CD8-positive, alpha-beta memory T cell (primary cell): Measurements from ENCODE around the gene ZNF664. TPM values are rescaled to one million over a fixed set of nuclear protein-coding genes. Genes with fewer than 3 reads are reported as not detected.

Experiments
- CTCF ChIA-PET: fragments of 350-600 bp; sonication (Branson Sonifier 250); formaldehyde crosslinking; loops from one replicate; lab custom pipeline; 2021; ENCODE audit warnings: antibody characterized with exemption; lab: Charles Lee
- POLR2A ChIA-PET: fragments of 350-600 bp; sonication (Branson Sonifier 250); formaldehyde crosslinking; loops from one replicate; lab custom pipeline; 2021; ENCODE audit warnings: antibody characterized with exemption; lab: Charles Lee
- DNase-seq, 5 donors: peaks; one replicate each; pipeline versions ENCODE4 v3.0.0 to v3.0.0-alpha.2; 2020 to 2022; ENCODE audit warnings: mixed read lengths in 1 of 5
- H3K27ac ChIP-seq: one replicate; pipeline ENCODE4 v1.7.0; 2013; ENCODE audit warnings: low read depth, mild to moderate bottlenecking, low read length, moderate library complexity
- H3K27me3 ChIP-seq: 2 replicates; pipeline ENCODE4 v1.7.0; 2013; ENCODE audit warnings: low read length, mild to moderate bottlenecking; ENCODE audit not compliant: insufficient read depth, poor library complexity, severe bottlenecking
- H3K36me3 ChIP-seq: 2 replicates; pipeline ENCODE4 v1.7.0; 2013; ENCODE audit warnings: mild to moderate bottlenecking, low read length, moderate library complexity; ENCODE audit not compliant: insufficient read depth
- H3K4me1 ChIP-seq: 2 replicates; pipeline ENCODE4 v1.7.0; 2013; ENCODE audit warnings: mild to moderate bottlenecking, low read length, moderate library complexity; ENCODE audit not compliant: insufficient read depth
- H3K4me3 ChIP-seq: 2 replicates; pipeline ENCODE4 v1.7.0; 2013; ENCODE audit warnings: mild to moderate bottlenecking, low read length
- H3K9me3 ChIP-seq: 2 replicates; pipeline ENCODE4 v1.7.0; 2013; ENCODE audit warnings: mild to moderate bottlenecking, low read length
- H3K27ac Mint-ChIP-seq, 8 donors: one replicate each; pipeline ENCODE4 v1.8.0; 2020 to 2021; ENCODE audit warnings: mixed read lengths in 8 of 8, mild to moderate bottlenecking in 6 of 8, inconsistent platforms in 3 of 8, moderate library complexity in 3 of 8
- H3K27me3 Mint-ChIP-seq, 2 donors: one replicate each; pipeline ENCODE4 v1.8.0; 2020 to 2021; ENCODE audit warnings: mixed read lengths in 2 of 2, mild to moderate bottlenecking in 1 of 2, moderate library complexity in 1 of 2
- H3K36me3 Mint-ChIP-seq, 3 donors: one replicate each; pipeline ENCODE4 v1.8.0; 2020 to 2021; ENCODE audit warnings: mixed read lengths in 3 of 3, inconsistent platforms in 1 of 3, mild to moderate bottlenecking in 1 of 3
- H3K4me1 Mint-ChIP-seq, 3 donors: one replicate each; pipeline ENCODE4 v1.8.0; 2020 to 2021; ENCODE audit warnings: mixed read lengths in 3 of 3, inconsistent platforms in 1 of 3, mild to moderate bottlenecking in 1 of 3
- H3K4me3 Mint-ChIP-seq, 7 donors: one replicate each; pipeline ENCODE4 v1.8.0; 2020 to 2021; ENCODE audit warnings: mixed read lengths in 7 of 7, mild to moderate bottlenecking in 6 of 7, moderate library complexity in 4 of 7, inconsistent platforms in 2 of 7
- H3K9me3 Mint-ChIP-seq, 5 donors: one replicate each; pipeline ENCODE4 v1.8.0; 2020 to 2022; ENCODE audit warnings: mixed read lengths in 5 of 5, mild to moderate bottlenecking in 3 of 5, moderate library complexity in 2 of 5, inconsistent platforms in 1 of 5
- polyA plus RNA-seq: library from polyadenylated mRNA; unstranded; fragments of 300-500 nt; fragmentation: Illumina TruSeq; gene quantifications from one replicate; pipeline ENCODE4 v1.2.3, GENCODE V29; 2021
- total RNA-seq, 2 experiments: library from RNA; stranded (reverse); gene quantifications; one replicate each; pipeline ENCODE4 v1.2.3, GENCODE V29; 2021

ZNF664 gene
- total and polyA plus RNA-seq, 3 experiments from 2014 or later: 10.8 to 75.8 (median 73.0) TPM

- H3K4me3 ChIP-seq: no peak overlapping the region
- DNase-seq: no peak
- POLR2A ChIA-PET: no interaction called here
Measured at GRCh38 chr12:123997033-123997822, 24.2 kb downstream of the ZNF664 start.

GRCh38 chr12:123997908-123998307 is 24.9 kb downstream of the ZNF664 start:
- Histone ChIP-seq H3K27ac (peak overlapping the region; percentile 45), H3K4me1 (peaks cover 7% of the 10 kb centered on the region), H3K4me3 (no peak overlapping the region), H3K27me3 (no peaks in the 10 kb centered on the region), H3K36me3 (peaks cover 5% of the 10 kb centered on the region), H3K9me3 (no peaks in the 10 kb centered on the region)
- no peak for DNase-seq
- H3K4me3 Mint-ChIP-seq: no peak overlapping the region
- peaks cover 26 to 49% (median 40%) of the 10 kb centered on the region in 3 donors for H3K4me1 Mint-ChIP-seq
- CTCF ChIA-PET: no interaction called here
- POLR2A ChIA-PET: no interaction called here
- H3K27me3 Mint-ChIP-seq: no peaks in the 10 kb centered on the region
- peaks cover 0 to 40% (median 3%) of the 10 kb centered on the region in 3 donors for H3K36me3 Mint-ChIP-seq
- no peak overlapping the region for H3K27ac Mint-ChIP-seq
- H3K9me3 Mint-ChIP-seq: no peaks in the 10 kb centered on the region

More at GRCh38 chr12:123997033-123997822, 24.2 kb downstream of the ZNF664 start:
- peaks cover 7% of the 10 kb centered on the region for H3K4me1 ChIP-seq
- H3K36me3 Mint-ChIP-seq: peaks cover 0 to 47% (median 5%) of the 10 kb centered on the region in 3 donors
- no peaks in the 10 kb centered on the region for H3K27me3 ChIP-seq
- H3K4me1 Mint-ChIP-seq: peaks cover 26 to 49% (median 40%) of the 10 kb centered on the region in 3 donors
- H3K27ac Mint-ChIP-seq: peak overlapping the region in 4 of 8 donors; percentile 6 to 69 (median 38)
- peak overlapping the region; percentile 45 for H3K27ac ChIP-seq
- H3K36me3 ChIP-seq: peaks cover 10% of the 10 kb centered on the region
- H3K9me3 Mint-ChIP-seq: no peaks in the 10 kb centered on the region
- no peak overlapping the region for H3K4me3 Mint-ChIP-seq
- CTCF ChIA-PET: interaction anchor here (1.0 to 1.4 kb wide), 2 partner anchors 8 to 14 kb away, joined by 3 to 4 read pairs; no protein-coding TSS in a partner anchor
- H3K27me3 Mint-ChIP-seq: no peaks in the 10 kb centered on the region
- no peaks in the 10 kb centered on the region for H3K9me3 ChIP-seq

- Histone ChIP-seq H3K4me3 (no peak overlapping the region), H3K27me3 (no peaks in the 10 kb centered on the region), H3K36me3 (peaks cover 5% of the 10 kb centered on the region), H3K9me3 (no peaks in the 10 kb centered on the region), H3K27ac (peak overlapping the region; percentile 45), H3K4me1 (peaks cover 7% of the 10 kb centered on the region)
- peaks cover 26 to 48% (median 35%) of the 10 kb centered on the region in 3 donors for H3K4me1 Mint-ChIP-seq
- H3K36me3 Mint-ChIP-seq: peaks cover 0 to 34% (median 3%) of the 10 kb centered on the region in 3 donors
- no peaks in the 10 kb centered on the region for H3K9me3 Mint-ChIP-seq
- H3K4me3 Mint-ChIP-seq: no peak overlapping the region
- H3K27ac Mint-ChIP-seq: peak overlapping the region in 3 of 8 donors; percentile 25 to 66 (median 63)
- ChIA-PET CTCF (no interaction called here), POLR2A (no interaction called here)
- DNase-seq: no peak
- H3K27me3 Mint-ChIP-seq: no peaks in the 10 kb centered on the region
Measured at GRCh38 chr12:123998344-123998990, 25.5 kb downstream of the ZNF664 start.

GRCh38 chr12:123998991-123999359 is 26.0 kb downstream of the ZNF664 start:
- no peaks in the 10 kb centered on the region for H3K27me3 ChIP-seq
- no peak for DNase-seq
- ChIA-PET POLR2A (no interaction called here), CTCF (no interaction called here)
- Mint-ChIP-seq H3K4me1 (peaks cover 23 to 44% (median 32%) of the 10 kb centered on the region in 3 donors), H3K9me3 (no peaks in the 10 kb centered on the region), H3K36me3 (peaks cover 0 to 30% (median 3%) of the 10 kb centered on the region in 3 donors), H3K4me3 (no peak overlapping the region), H3K27me3 (no peaks in the 10 kb centered on the region), H3K27ac (peak overlapping the region in 2 of 8 donors; percentile 36 to 63)
- H3K27ac ChIP-seq: peak overlapping the region; percentile 45
- H3K36me3 ChIP-seq: peaks cover 9% of the 10 kb centered on the region
- peaks cover 7% of the 10 kb centered on the region for H3K4me1 ChIP-seq
- H3K9me3 ChIP-seq: no peaks in the 10 kb centered on the region
- H3K4me3 ChIP-seq: no peak overlapping the region

- Mint-ChIP-seq H3K4me1 (peaks cover 17 to 37% (median 24%) of the 10 kb centered on the region in 3 donors), H3K4me3 (no peak overlapping the region), H3K27ac (no peak overlapping the region), H3K36me3 (peaks cover 0 to 27% (median 3%) of the 10 kb centered on the region in 3 donors), H3K27me3 (no peaks in the 10 kb centered on the region), H3K9me3 (no peaks in the 10 kb centered on the region)
- H3K4me1 ChIP-seq: peaks cover 6% of the 10 kb centered on the region
- H3K27ac ChIP-seq: no peak overlapping the region
- no peaks in the 10 kb centered on the region for H3K9me3 ChIP-seq
- ChIA-PET CTCF (no interaction called here), POLR2A (no interaction called here)
- DNase-seq: no peak
- no peak overlapping the region for H3K4me3 ChIP-seq
- peaks cover 14% of the 10 kb centered on the region for H3K36me3 ChIP-seq
- no peaks in the 10 kb centered on the region for H3K27me3 ChIP-seq
Measured at GRCh38 chr12:124000111-124000510, 27.1 kb downstream of the ZNF664 start.

- no peak overlapping the region for H3K4me3 ChIP-seq
- H3K36me3 Mint-ChIP-seq: peaks cover 0 to 28% (median 8%) of the 10 kb centered on the region in 3 donors
- H3K9me3 ChIP-seq: no peaks in the 10 kb centered on the region
- POLR2A ChIA-PET: no interaction called here
- no peak overlapping the region for H3K4me3 Mint-ChIP-seq
- DNase-seq: no peak
- CTCF ChIA-PET: interaction anchor here (1.1 to 1.3 kb wide), 2 partner anchors 15 to 17 kb away, joined by 3 to 4 read pairs; no protein-coding TSS in a partner anchor
- H3K27ac Mint-ChIP-seq: no peak overlapping the region
- H3K27ac ChIP-seq: no peak overlapping the region
- no peaks in the 10 kb centered on the region for H3K9me3 Mint-ChIP-seq
- H3K27me3 ChIP-seq: no peaks in the 10 kb centered on the region
- H3K27me3 Mint-ChIP-seq: no peaks in the 10 kb centered on the region
- H3K36me3 ChIP-seq: peaks cover 14% of the 10 kb centered on the region
- H3K4me1 ChIP-seq: peaks cover 8% of the 10 kb centered on the region
- peaks cover 15 to 34% (median 21%) of the 10 kb centered on the region in 3 donors for H3K4me1 Mint-ChIP-seq
Measured at GRCh38 chr12:124001343-124001742, 28.3 kb downstream of the ZNF664 start.

- ChIA-PET POLR2A (no interaction called here), CTCF (interaction anchor here (1.1 to 1.3 kb wide), 2 partner anchors 15 to 18 kb away, joined by 3 to 4 read pairs; no protein-coding TSS in a partner anchor)
- H3K27ac Mint-ChIP-seq: no peak overlapping the region
- peaks cover 17 to 34% (median 24%) of the 10 kb centered on the region in 3 donors for H3K4me1 Mint-ChIP-seq
- peaks cover 0 to 36% (median 9%) of the 10 kb centered on the region in 3 donors for H3K36me3 Mint-ChIP-seq
- H3K27ac ChIP-seq: no peak overlapping the region
- H3K9me3 ChIP-seq: no peaks in the 10 kb centered on the region
- H3K4me3 ChIP-seq: no peak overlapping the region
- H3K27me3 Mint-ChIP-seq: no peaks in the 10 kb centered on the region
- H3K4me1 ChIP-seq: peaks cover 15% of the 10 kb centered on the region
- no peak for DNase-seq
- H3K9me3 Mint-ChIP-seq: no peaks in the 10 kb centered on the region
- H3K27me3 ChIP-seq: no peaks in the 10 kb centered on the region
- H3K36me3 ChIP-seq: peaks cover 14% of the 10 kb centered on the region
- no peak overlapping the region for H3K4me3 Mint-ChIP-seq
Measured at GRCh38 chr12:124002021-124002644, 29.1 kb downstream of the ZNF664 start.
